ENCODE results near the gene GCN1.

GRCh38 chr12:120231316-120232011 lies 36.9 kb upstream of the GCN1 start:
- no peak for TF ChIP-seq POLR2A (IDR thresholded peaks at IDR 0.05)
- TF ChIP-seq CTCF (IDR thresholded peaks at IDR 0.05): no peak
